HG02973 (cell line): ENCODE data around the gene CIART.

Experiments
- ATAC-seq: cut with Tn5 transposase; IDR thresholded peaks from one replicate; pipeline ENCODE4 v1.9.1; 2021; ENCODE audit warnings: moderate library complexity; ENCODE audit not compliant: unreplicated experiment

CIART gene

GRCh38 chr1:150261367-150261766 lies 21.0 kb upstream of the CIART start:
- no peak for ATAC-seq

GRCh38 chr1:150262388-150263320 lies 19.7 kb upstream of the CIART start:
- ATAC-seq = no peak

GRCh38 chr1:150263549-150263948 lies 18.8 kb upstream of the CIART start:
- no peak for ATAC-seq

GRCh38 chr1:150267896-150268295 lies 14.5 kb upstream of the CIART start:
- no peak for ATAC-seq

GRCh38 chr1:150268340-150268704 lies 14.0 kb upstream of the CIART start:
- ATAC-seq = peak; percentile 25

- ATAC-seq = peak; percentile 62
Measured at GRCh38 chr1:150268705-150269403, 13.5 kb upstream of the CIART start, which contains the start of gene APH1A. APH1A (minus strand) TSS chr1:150269016; CDS start chr1:150268810, 206 bp downstream.

GRCh38 chr1:150269451-150269850 lies 12.9 kb upstream of the CIART start:
- no peak for ATAC-seq

- ATAC-seq = no peak
Measured at GRCh38 chr1:150271291-150271959, 10.9 kb upstream of the CIART start.

- ATAC-seq = no peak
Measured at GRCh38 chr1:150273311-150273710, 9.0 kb upstream of the CIART start.

- no peak for ATAC-seq
Measured at GRCh38 chr1:150280138-150280707, 2.1 kb upstream of the CIART start.

- no peak for ATAC-seq
Measured at GRCh38 chr1:150281221-150281757, 1.1 kb upstream of the CIART start.

- no peak for ATAC-seq
Measured at GRCh38 chr1:150282558-150282958, 204 bp downstream of the CIART start.

- ATAC-seq = no peak
Measured at GRCh38 chr1:150283260-150283659, 906 bp downstream of the CIART start.

- no peak for ATAC-seq
Measured at GRCh38 chr1:150288382-150288781, 6.0 kb downstream of the CIART start.

- no peak for ATAC-seq
Measured at GRCh38 chr1:150288822-150289221, 6.5 kb downstream of the CIART start.

GRCh38 chr1:150293433-150294253 lies 11.3 kb downstream of the CIART start, which contains the start of gene MRPS21:
MRPS21 (plus strand) TSS chr1:150293861; CDS start chr1:150294367, 506 bp downstream.
- ATAC-seq = peak; percentile 95

GRCh38 chr1:150295476-150295875 lies 13.1 kb downstream of the CIART start:
- ATAC-seq = no peak

GRCh38 chr1:150299716-150300115 lies 17.4 kb downstream of the CIART start:
- ATAC-seq = no peak

- ATAC-seq = no peak
Measured at GRCh38 chr1:150302338-150302737, 20.0 kb downstream of the CIART start.

GRCh38 chr1:150302902-150303301 lies 20.5 kb downstream of the CIART start:
- ATAC-seq = no peak
